Esophagus squamous epithelium (tissue), 5 donors: ENCODE results near the gene XCR1. TPM values are rescaled to one million over a fixed set of nuclear protein-coding genes. Genes with fewer than 3 reads are reported as not detected.
"Not testable (repeated sequence)": the region's sequence is repeated elsewhere in the genome, so short reads cannot be mapped to it uniquely, and the experiment has no call there.

Experiments
- DNase-seq: peaks from one replicate; lab custom pipeline; 2025; lab: John Stamatoyannopoulos, UW
- H3K27ac ChIP-seq, 4 donors: fragments of 200-600 bp; sonication (generic); one replicate each; pipeline ENCODE4 v1.5.1; 2016 to 2019; ENCODE audit warnings: mild to moderate bottlenecking in 1 of 4
- H3K27me3 ChIP-seq, 4 donors: fragments of 200-600 bp; sonication (generic); 1 replicate in 3 of 4; 2 replicates in 1 of 4; pipeline versions ENCODE4 v1.5.1 to v1.6.0; 2017 to 2021; ENCODE audit warnings: antibody characterized with exemption in 1 of 4
- H3K36me3 ChIP-seq, 3 donors: fragments of 200-600 bp; sonication (generic); one replicate each; pipeline ENCODE4 v1.5.1; 2016 to 2019
- H3K4me1 ChIP-seq, 3 donors: fragments of 200-600 bp; sonication (generic); one replicate each; pipeline ENCODE4 v1.5.1; 2017 to 2019
- H3K4me3 ChIP-seq, 4 donors: fragments of 200-600 bp; sonication (generic); 1 replicate in 3 of 4; 2 replicates in 1 of 4; pipeline ENCODE4 v1.5.1; 2016 to 2019; ENCODE audit warnings: mild to moderate bottlenecking in 2 of 4, moderate library complexity in 1 of 4
- H3K9me3 ChIP-seq, 3 donors: fragments of 200-600 bp; sonication (generic); one replicate each; pipeline ENCODE4 v1.5.1; 2016 to 2019
- POLR2A ChIP-seq, 4 donors: fragments of 450-650 bp; IDR thresholded peaks; one replicate each; pipeline ENCODE4 v1.6.1; 2017; ENCODE audit warnings: antibody characterized with exemption in 4 of 4, mild to moderate bottlenecking in 4 of 4, moderate library complexity in 3 of 4
- WGBS, 2 donors: methylation state at CpG; one replicate each; pipeline ENCODE4 v1.1.5; 2018; 5-methylcytosine and 5-hydroxymethylcytosine counted together
- intact Hi-C: fragments of 100-400 bp; cut with DNase I; formaldehyde crosslinking; loops from one replicate; pipeline ENCODE4 v1.15.0; 2022
- total RNA-seq, 4 donors: library from RNA; depleted of rRNA; stranded (reverse); fragments of >200 nt; gene quantifications; one replicate each; pipeline ENCODE4 v1.1.0, GENCODE V29; 2016
- TF ChIP-seq, protein P1 (sequence below), 6 experiments: fragments of 450-650 bp in 4 of 6; fragments of 200-600 bp in 2 of 6; sonication (generic) in 2 of 6; IDR thresholded peaks; one replicate each; pipeline ENCODE4 v1.5.1; 2016 to 2019; ENCODE audit warnings: antibody characterized with exemption in 6 of 6, mild to moderate bottlenecking in 4 of 6, moderate library complexity in 4 of 6
- donor health status: DM: yes; HTN: yes; CAD: no.

XCR1 gene
- total RNA-seq, 4 donors from 2014 or later: 0.08 to 0.19 (median 0.12) TPM; not detected in 1

DNA sequence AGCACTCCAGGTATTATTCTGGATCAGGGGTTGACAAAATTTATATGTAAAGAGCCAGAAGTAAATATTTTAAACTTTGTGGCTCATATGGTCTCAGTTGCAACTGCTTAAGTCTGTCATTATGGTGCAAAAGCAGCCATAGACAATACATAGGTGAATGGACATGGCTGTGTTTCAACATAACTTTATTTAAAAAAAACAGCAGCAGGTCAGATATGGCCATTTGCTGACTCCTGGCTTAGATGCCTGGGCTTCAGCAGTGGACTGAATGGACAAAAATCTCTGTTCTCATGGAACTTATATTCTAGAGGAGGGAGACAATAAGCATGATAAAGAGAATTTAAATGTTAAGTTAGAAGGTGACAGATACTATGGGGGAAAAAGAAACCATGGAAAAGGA, 20.0 kb downstream of the XCR1 start:
- Histone ChIP-seq H3K9me3 (no peaks in the 10 kb centered on the region), H3K4me1 (peaks cover 0 to 15% (median 7%) of the 10 kb centered on the region in 3 donors), H3K27me3 (no peaks in the 10 kb centered on the region), H3K4me3 (no peak overlapping the region), H3K36me3 (no peaks in the 10 kb centered on the region), H3K27ac (peak overlapping the region in 2 of 4 donors; percentile 22 to 56)
- no peak for TF ChIP-seq POLR2A (IDR thresholded peaks at IDR 0.05)
- TF ChIP-seq, protein P1, sequence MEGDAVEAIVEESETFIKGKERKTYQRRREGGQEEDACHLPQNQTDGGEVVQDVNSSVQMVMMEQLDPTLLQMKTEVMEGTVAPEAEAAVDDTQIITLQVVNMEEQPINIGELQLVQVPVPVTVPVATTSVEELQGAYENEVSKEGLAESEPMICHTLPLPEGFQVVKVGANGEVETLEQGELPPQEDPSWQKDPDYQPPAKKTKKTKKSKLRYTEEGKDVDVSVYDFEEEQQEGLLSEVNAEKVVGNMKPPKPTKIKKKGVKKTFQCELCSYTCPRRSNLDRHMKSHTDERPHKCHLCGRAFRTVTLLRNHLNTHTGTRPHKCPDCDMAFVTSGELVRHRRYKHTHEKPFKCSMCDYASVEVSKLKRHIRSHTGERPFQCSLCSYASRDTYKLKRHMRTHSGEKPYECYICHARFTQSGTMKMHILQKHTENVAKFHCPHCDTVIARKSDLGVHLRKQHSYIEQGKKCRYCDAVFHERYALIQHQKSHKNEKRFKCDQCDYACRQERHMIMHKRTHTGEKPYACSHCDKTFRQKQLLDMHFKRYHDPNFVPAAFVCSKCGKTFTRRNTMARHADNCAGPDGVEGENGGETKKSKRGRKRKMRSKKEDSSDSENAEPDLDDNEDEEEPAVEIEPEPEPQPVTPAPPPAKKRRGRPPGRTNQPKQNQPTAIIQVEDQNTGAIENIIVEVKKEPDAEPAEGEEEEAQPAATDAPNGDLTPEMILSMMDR (IDR thresholded peaks at IDR 0.05): no peak
- DNase-seq: no peak
- intact Hi-C loops: no loop called here

DNA sequence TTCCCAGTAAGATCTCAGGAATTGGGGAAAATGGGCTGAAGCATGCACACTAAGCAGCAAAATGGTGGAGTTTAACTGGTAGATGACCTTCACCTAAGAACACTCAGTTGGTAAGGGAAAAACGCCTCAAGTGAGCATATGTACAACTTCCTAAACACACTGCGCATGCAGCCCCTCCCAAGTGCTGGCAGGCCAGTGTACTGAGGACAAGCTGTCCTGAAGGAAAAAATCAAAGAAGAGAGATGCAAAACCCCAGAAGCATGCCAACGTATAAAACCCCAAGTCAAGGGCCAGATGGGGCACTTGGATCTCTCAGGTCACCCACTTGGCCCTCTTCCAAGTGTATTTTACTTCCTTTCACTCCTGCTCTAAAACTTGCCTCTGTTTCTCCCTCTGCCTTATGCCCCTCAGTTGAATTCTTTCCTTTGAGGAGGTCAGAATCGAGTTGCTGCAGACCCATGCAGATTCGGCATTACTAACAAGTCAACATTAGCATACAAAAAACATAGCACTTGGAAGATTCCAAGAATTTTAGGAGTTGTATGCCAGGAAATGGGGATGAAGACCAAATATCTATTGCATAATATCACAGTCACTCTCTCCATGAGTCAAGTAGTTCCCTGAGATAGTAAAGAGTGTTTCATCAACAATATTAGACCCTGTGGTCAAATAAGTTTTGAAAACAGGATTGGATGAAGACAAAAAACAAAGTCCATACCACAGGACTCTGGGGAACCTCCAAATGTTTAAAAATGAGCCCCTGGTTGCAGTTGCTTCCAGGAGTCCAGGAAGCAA, 20.8 kb downstream of the XCR1 start:
- intact Hi-C loops: no loop called here
- H3K36me3 ChIP-seq: no peaks in the 10 kb centered on the region
- peaks cover 0 to 15% (median 7%) of the 10 kb centered on the region in 3 donors for H3K4me1 ChIP-seq
- no peaks in the 10 kb centered on the region for H3K27me3 ChIP-seq
- WGBS, 2 donors: 53 to 54% methylated on average over 5 of the region's 5 CpGs
- no peak for TF ChIP-seq POLR2A (IDR thresholded peaks at IDR 0.05)
- TF ChIP-seq, protein P1 (IDR thresholded peaks at IDR 0.05): no peak
- H3K27ac ChIP-seq: peak overlapping the region in 3 of 4 donors; percentile 19 to 56 (median 22)
- no peaks in the 10 kb centered on the region for H3K9me3 ChIP-seq
- DNase-seq: no peak
- H3K4me3 ChIP-seq: no peak overlapping the region

DNA sequence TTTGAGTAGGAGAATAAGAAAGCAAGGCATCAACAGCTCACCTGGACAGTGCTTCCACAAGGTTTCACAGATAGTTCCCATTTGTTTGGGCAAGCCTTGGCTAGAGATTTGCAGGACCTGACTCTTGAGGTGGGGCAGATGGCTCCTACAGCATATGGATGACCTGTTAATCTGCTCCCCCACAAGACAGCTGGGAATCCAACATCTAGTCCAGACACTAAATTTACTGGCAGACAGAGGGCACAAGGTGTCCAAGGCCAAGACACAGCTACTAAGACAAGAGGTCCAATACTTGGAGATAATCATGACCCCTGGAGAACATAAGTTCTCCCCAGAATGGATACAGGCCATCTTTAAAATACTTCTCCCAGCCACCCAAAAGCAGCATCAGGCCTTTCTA, 23.6 kb downstream of the XCR1 start:
- not testable (repeated sequence) for DNase-seq, H3K36me3 ChIP-seq

DNA sequence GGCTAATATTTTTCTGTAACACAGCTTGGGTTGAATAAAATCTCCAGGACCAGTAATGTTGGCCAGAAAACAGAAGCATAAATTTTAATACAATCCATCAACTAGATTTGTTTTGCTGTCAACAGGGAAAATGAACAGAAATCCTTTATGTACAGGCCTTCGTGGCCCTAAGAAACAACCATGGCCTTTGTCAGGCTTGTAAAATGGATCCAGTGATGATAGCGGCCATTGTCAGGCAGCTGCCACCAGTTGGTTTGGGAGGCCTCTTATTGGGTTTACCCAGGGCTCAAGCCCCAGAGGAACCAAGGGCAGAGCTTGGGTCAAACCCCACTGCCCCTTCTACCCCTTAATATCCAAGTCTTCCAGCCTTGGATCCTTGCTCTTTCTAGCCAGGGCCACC, 26.1 kb downstream of the XCR1 start:
- no peak for DNase-seq
- no peak for TF ChIP-seq POLR2A (IDR thresholded peaks at IDR 0.05)
- TF ChIP-seq, protein P1 (IDR thresholded peaks at IDR 0.05): no peak
- Histone ChIP-seq H3K4me3 (no peak overlapping the region), H3K4me1 (peaks cover 0 to 7% (median 4%) of the 10 kb centered on the region in 3 donors), H3K36me3 (no peaks in the 10 kb centered on the region), H3K9me3 (no peaks in the 10 kb centered on the region), H3K27me3 (no peaks in the 10 kb centered on the region), H3K27ac (no peak overlapping the region)
- intact Hi-C loops: no loop called here
- 80 to 82% methylated on average over 2 of the region's 2 CpGs for WGBS, 2 donors

More for the DNA sequence above, 23.6 kb downstream of the XCR1 start:
- H3K27ac ChIP-seq, H3K4me3 ChIP-seq, intact Hi-C loops, H3K27me3 ChIP-seq, H3K9me3 ChIP-seq: not testable (repeated sequence)
- H3K4me1 ChIP-seq: peaks cover 0 to 15% (median 7%) of the 10 kb centered on the region in 3 donors

DNA sequence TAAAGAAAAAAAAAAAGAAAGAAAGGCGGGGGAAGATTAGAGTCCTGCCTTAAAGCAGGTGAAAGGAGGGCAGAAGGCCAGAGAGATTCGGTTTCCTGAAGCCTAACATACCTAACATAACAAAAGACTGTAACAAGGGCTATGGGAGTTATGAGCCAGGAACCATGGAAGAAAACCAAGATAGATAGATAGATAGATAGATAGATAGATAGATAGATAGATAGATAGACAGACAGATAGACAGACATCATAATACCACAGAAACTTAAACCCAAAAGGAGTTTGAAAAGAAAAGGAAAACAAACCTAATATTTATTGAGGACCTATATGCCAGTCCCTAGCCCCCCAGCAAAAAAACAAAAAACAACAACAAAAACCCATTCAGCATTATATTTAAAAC, 29.3 kb downstream of the XCR1 start:
- WGBS, 2 donors: 79 to 84% methylated on average over 2 of the region's 2 CpGs
- Histone ChIP-seq H3K27me3 (no peaks in the 10 kb centered on the region), H3K9me3 (no peaks in the 10 kb centered on the region), H3K36me3 (no peaks in the 10 kb centered on the region), H3K4me3 (no peak overlapping the region), H3K4me1 (peaks cover 15 to 31% (median 19%) of the 10 kb centered on the region in 3 donors), H3K27ac (no peak overlapping the region)
- no peak for DNase-seq
- intact Hi-C loops: no loop called here
- TF ChIP-seq, protein P1 (IDR thresholded peaks at IDR 0.05): no peak
- TF ChIP-seq POLR2A (IDR thresholded peaks at IDR 0.05): no peak

DNA sequence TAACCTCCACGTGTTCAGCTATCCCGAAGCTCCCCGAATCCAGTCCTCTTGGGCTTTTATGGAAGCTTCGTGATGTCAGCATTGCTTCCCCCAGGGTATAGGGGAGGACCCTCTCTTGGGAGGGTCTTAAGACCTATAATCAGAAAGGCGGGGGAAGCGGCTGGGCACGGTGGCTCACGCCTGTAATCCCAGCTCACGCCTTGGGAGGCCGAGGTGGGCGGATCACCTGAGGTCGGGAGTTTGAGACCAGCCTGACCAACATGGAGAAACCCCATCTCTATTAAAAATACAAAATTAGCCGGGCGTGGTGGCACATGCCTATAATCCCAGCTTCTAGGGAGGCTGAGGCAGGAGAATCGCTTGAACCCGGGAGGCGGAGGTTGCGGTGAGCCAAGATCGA, 29.8 kb downstream of the XCR1 start:
- H3K9me3 ChIP-seq, H3K27me3 ChIP-seq, H3K36me3 ChIP-seq, intact Hi-C loops, DNase-seq, H3K27ac ChIP-seq, H3K4me3 ChIP-seq: not testable (repeated sequence)
- peaks cover 17 to 35% (median 23%) of the 10 kb centered on the region in 3 donors for H3K4me1 ChIP-seq
- 90 to 99% methylated on average over 13 to 15 of the region's 19 CpGs for WGBS, 2 donors
